Measurements from ENCODE around the gene SPATA6.
"Not testable (repeated sequence)": the region's sequence is repeated elsewhere in the genome, so short reads cannot be mapped to it uniquely, and the experiment has no call there.

The SPATA6 gene

GRCh38 chr1:48356901-48357300, 115.1 kb downstream of the SPATA6 start:
- no peak for DNase-seq (ENCODE audit: low spot score)

DNA sequence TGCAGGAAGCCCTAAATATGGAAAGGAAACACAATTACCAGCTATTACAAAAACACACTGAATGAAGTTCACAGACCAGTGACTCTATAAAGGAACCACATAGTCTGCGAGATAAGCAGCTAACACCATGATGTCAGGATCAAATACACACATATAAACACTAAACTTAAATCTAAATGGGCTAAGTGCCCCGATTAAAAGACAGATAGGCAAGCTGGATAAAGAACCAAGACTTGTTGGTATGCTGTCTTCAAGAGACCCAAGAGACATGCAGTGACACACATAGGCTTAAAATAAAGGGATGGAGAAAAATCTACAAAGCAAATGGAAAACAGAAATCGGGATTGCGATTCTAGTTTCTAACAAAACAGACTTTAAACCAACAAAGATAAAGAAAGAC, 127.6 kb downstream of the SPATA6 start:
- DNase-seq (ENCODE audit: low spot score) = no peak

- peak; percentile 35 for DNase-seq (ENCODE audit: low spot score)
These were observed 130.8 kb downstream of the SPATA6 start for GRCh38 chr1:48341221-48341620.

GRCh38 chr1:48338257-48338656, 133.7 kb downstream of the SPATA6 start:
- DNase-seq (ENCODE audit: low spot score) = no peak

- DNase-seq (ENCODE audit: low spot score) = no peak
These were observed 138.7 kb downstream of the SPATA6 start for GRCh38 chr1:48333316-48333715.

GRCh38 chr1:48332115-48332514, 139.9 kb downstream of the SPATA6 start:
- no peak for DNase-seq (ENCODE audit: low spot score)

DNA sequence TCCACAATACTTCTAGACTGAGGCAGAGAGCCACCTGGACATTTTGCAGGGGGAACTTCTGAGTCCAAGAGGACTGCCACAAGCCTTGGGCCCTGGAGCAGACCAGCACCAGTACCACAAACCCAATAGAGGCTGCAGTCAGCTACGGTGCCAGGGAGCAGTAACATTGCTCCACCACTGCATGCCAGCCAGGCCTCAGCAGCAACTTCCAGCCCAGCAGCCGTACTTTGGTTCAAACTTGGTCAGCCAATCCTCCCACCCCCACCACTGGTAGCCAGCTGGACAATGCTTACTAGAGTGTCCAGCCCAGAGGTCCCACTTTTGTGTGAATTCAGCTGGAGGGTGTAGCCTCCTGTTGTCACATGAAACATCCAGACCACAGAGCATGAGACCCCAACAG, 142.1 kb downstream of the SPATA6 start:
- DNase-seq (ENCODE audit: low spot score) = no peak

DNA sequence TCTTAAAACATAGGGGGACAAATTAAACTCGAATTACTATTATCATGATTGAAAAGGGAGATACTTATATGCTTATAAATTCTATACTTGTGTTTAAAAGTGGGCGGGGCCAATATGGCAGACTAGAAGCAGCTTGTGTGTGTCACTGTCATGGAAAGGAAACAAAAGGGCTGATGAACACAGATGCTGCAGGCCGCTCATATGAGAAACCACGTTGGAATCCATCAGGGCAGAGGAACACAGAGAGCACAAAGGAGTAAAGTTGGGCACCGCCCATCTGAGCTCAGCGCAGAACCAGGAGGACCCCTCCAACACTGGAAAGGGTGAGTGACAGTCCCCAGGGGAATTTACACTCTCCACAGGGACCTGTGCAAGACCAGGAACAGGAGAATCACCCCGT, 142.5 kb downstream of the SPATA6 start:
- DNase-seq (ENCODE audit: low spot score) = no peak

GRCh38 chr1:48311829-48312228, 160.2 kb downstream of the SPATA6 start:
- not testable (repeated sequence) for DNase-seq (ENCODE audit: low spot score)

GRCh38 chr1:48309564-48310082, 162.4 kb downstream of the SPATA6 start:
- no peak for DNase-seq (ENCODE audit: low spot score)

DNA sequence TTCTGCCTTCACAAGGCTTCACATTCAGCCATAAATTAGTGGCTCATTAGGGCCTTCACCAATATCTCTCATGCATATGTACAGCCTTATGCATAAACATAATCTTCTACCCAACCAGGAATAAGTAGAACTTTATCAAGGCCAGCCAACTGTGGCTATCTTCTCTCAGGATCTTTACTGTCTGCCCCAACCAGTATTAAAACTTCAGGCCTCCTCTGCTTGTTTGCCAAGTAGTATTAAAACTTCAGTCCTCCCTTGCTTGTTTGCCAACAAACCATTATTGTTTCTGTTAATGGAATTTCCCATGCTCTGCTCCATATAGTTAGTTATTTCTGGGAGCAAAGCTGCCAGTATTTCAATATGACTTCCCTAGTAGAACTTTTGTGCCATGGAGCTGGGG, 169.4 kb downstream of the SPATA6 start:
- no peak for DNase-seq (ENCODE audit: low spot score)

GRCh38 chr1:48294656-48295055, 177.3 kb downstream of the SPATA6 start:
- DNase-seq (ENCODE audit: low spot score) = no peak

- DNase-seq (ENCODE audit: low spot score) = not testable (repeated sequence)
These were observed 177.9 kb downstream of the SPATA6 start for GRCh38 chr1:48294094-48294493.

DNA sequence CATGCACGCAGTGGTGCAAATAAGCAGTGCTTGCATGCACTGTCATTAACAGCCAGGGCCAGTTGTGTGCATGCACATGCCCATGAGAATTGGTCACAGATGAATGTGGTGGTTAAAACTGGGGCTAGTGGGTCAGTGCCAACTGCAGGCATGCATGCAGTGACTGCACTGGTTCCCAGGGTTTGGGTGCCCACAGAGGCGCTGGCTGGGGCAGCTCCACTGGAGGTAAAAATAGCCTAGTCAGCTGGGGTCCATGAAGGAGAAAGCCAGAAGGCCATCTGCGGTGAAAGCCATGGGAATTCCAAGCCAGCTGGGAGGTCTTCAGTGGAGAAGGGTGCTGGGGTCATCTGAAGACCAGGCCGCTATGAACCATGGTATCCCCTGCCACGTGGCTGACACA, 179.3 kb downstream of the SPATA6 start:
- DNase-seq (ENCODE audit: low spot score) = no peak

GRCh38 chr1:48291421-48291820, 180.6 kb downstream of the SPATA6 start:
- no peak for DNase-seq (ENCODE audit: low spot score)

DNA sequence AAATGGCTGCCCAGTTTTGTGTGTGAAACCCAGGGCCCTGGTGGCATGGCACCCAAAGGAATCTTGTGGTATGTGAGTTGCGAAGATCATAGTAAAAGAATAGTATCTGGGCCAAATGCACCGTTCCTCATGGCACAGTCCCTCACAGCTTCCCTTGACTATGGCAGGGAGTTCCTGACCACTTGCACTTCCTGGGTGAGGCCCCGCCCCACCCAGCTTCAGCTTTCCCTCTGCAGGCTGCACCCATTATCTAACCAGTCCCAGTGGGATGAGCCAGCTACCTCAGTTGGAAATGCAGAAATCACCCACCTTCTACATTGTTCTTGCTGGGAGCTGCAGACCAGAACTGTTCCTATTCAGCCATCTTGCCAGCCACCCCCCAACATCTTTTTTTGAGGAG, 186.5 kb downstream of the SPATA6 start:
- no peak for DNase-seq (ENCODE audit: low spot score)

GRCh38 chr1:48284696-48285420, 187.1 kb downstream of the SPATA6 start:
- not testable (repeated sequence) for DNase-seq (ENCODE audit: low spot score)

- DNase-seq (ENCODE audit: low spot score) = not testable (repeated sequence)
These were observed 189.7 kb downstream of the SPATA6 start for GRCh38 chr1:48282329-48282728.

DNA sequence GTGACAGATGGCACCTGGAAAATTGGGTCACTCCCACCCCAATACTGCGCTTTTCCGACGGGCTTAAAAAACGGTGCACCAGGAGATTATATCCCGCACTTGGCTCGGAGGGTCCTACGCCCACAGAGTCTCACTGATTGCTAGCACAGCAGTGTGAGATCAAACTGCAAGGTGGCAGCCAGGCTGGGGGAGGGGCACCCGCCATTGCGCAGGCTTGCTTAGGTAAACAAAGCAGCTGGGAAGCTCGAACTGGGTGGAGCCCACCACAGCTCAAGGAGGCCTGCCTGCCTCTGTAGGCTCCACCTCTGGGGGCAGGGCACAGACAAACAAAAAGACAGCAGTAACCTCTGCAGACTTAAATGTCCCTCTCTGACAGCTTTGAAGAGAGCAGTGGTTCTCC, 194.6 kb downstream of the SPATA6 start:
- not testable (repeated sequence) for DNase-seq (ENCODE audit: low spot score)

GRCh38 chr1:48266576-48266975, 205.4 kb downstream of the SPATA6 start:
- DNase-seq (ENCODE audit: low spot score) = no peak

DNA sequence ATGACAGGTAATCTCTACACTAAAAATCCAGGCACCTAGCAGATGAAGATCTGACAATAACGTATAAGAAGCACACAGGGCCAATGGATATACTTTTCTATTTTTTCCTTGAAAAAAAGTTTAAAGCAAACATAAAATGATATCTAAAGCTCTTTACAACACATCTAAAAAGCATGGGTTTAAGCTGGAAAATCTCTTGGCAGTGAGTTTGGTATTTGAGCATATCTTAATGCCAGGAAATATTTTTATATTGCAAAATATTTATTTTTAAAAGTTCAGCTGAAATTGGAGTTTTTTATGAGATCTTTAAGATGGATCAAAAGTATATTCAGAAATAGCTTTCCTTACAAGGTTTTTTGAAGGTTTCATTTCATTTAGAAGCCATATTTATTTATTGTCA, 209.0 kb downstream of the SPATA6 start:
- no peak for DNase-seq (ENCODE audit: low spot score)

DNA sequence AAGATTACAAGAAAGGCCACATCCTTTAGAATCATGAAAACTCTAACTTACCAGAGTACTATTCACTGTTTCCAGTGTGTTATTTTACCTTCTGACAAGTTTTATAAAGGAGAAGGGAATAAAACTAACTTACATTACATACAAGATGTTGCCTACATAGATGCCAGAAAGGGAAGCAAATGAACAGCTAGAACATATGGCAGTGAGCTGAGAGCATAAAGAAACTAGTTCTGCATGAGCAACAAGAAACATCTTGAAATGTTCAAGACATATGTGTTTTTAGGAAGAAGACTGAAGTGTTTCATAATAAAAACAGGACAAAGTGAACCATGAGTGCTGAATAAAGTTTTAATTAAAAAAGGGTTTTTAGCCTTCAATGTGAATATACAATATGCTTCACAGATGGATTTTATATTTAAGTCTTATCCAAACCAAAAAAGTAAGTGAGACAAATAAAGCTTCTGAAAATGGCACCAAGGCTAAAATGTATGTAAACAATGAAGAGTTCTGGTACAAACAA, 210.1 kb downstream of the SPATA6 start:
- no peak for DNase-seq (ENCODE audit: low spot score)

DNA sequence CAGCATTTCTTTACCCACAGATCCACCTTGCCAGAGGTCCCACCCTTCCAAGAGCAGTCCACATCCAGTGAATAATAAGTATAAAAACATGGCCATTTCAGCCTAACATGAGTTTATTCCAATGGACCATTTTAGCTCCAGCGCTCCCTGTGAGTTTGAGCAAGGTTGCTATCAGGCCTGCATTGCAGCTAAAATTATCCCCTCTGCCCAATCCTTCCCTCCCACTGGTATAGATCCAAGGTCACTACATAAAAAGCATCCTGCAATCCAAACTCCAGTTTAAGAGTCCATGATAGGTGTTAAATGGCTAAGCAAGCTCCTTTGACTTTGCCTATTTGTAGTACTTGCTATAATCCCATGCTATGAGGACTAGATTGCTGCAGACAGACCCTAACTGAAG, 213.9 kb downstream of the SPATA6 start:
- no peak for DNase-seq (ENCODE audit: low spot score)

DNA sequence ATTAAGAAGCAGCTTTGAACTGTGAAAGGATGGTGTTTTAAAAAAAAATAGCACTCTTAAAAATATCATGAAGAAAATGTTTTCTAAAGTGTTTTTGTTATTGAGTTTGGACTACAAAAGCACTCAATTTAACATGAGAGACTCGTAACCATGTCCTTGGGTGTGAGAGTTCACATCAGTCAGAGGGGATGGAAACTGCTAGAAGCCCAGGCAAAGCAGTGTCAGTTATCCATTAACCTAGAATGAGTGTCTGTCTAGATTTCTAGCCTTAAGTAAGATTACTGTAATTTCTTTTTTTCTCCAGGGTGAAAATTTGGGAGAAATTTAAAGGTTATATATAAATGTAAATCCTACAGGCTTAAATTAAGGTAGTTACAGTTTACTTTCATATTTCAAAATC, 217.8 kb downstream of the SPATA6 start:
- DNase-seq (ENCODE audit: low spot score) = no peak

All from kidney capillary endothelial cell (primary cell).